Muscle of leg (tissue), 11 donors: ENCODE measurements around the gene CFDP1. TPM values are rescaled to one million over a fixed set of nuclear protein-coding genes. Genes with fewer than 3 reads are reported as not detected.

ENCODE experiments used
- DNase-seq: peaks from one replicate; pipeline ENCODE4 v3.0.0; 2013
- H3K27ac ChIP-seq: one replicate; pipeline ENCODE4 v1.5.1; 2013; ENCODE audit warnings: mild to moderate bottlenecking, low read length, control low read depth
- H3K27me3 ChIP-seq: one replicate; pipeline ENCODE4 v1.6.1; 2013; ENCODE audit warnings: low read length; ENCODE audit not compliant: control insufficient read depth, insufficient read depth
- H3K36me3 ChIP-seq: one replicate; pipeline ENCODE4 v1.6.1; 2013; ENCODE audit warnings: low read length; ENCODE audit not compliant: control insufficient read depth, insufficient read depth
- H3K4me1 ChIP-seq: one replicate; pipeline ENCODE4 v1.6.1; 2013; ENCODE audit warnings: low read length; ENCODE audit not compliant: control insufficient read depth, insufficient read depth
- H3K4me3 ChIP-seq: one replicate; pipeline ENCODE4 v1.5.1; 2013; ENCODE audit warnings: low read length, control low read depth
- H3K9me3 ChIP-seq: replicated peaks from 2 replicates; pipeline ENCODE4 v1.6.1; 2013; ENCODE audit warnings: low read depth, low read length; ENCODE audit not compliant: control insufficient read depth
- WGBS: methylation state at CpG from one replicate; pipeline ENCODE4 v1.1.5; 2013; ENCODE audit warnings: missing lambda C conversion rate; ENCODE audit not compliant: insufficient coverage; 5-methylcytosine and 5-hydroxymethylcytosine counted together
- polyA plus RNA-seq, 8 donors: library from polyadenylated mRNA; unstranded; fragments of 120-200 nt; gene quantifications; one replicate each; pipeline versions ENCODE4 v1.2.1 to v1.2.3, GENCODE V29; 2013; ENCODE audit warnings: inconsistent platforms in 1 of 8, low replicate concordance in 1 of 8; ENCODE audit not compliant: insufficient read length in 8 of 8, insufficient read depth in 1 of 8
- total RNA-seq: library from RNA; stranded (reverse); fragments of 120-200 nt; gene quantifications from one replicate; pipeline ENCODE4 v1.2.4, GENCODE V29; 2013

The CFDP1 gene
- total and polyA plus RNA-seq, 9 donors = 82.5 to 132 (median 89.5) TPM

DNA sequence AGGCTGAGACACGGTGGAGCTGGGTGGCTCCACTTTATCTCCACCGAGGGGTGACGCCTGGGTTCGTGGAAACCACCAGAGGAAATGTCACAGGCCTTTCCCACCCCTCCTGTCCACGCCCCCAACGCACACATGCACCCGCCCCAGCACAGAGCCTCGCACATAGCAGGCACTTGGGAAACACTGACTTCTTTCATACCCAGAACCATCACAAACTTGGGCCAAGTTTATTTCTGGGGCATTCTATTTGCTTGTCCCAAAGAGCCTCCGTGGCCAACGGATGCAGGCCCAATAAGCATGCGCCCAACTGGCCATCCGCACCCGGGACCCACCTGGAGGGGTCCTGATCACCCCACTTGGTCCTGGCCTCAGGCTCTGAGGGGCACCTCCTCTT, 185.2 kb downstream of the CFDP1 start:
- WGBS = 70% methylated on average over 11 of the region's 13 CpGs
- Histone ChIP-seq H3K4me1 (peaks cover 90% of the 10 kb centered on the region), H3K27me3 (peaks cover 6% of the 10 kb centered on the region), H3K27ac (peak overlapping the region; percentile 95), H3K4me3 (no peak overlapping the region), H3K9me3 (no peaks in the 10 kb centered on the region), H3K36me3 (peaks cover 11% of the 10 kb centered on the region)
- DNase-seq = no peak

GRCh38 chr16:75247249-75247648, 186.1 kb downstream of the CFDP1 start:
- DNase-seq = no peak
- 68% methylated on average over 13 of the region's 13 CpGs for WGBS
- H3K27me3 ChIP-seq = peaks cover 6% of the 10 kb centered on the region
- H3K36me3 ChIP-seq = peaks cover 20% of the 10 kb centered on the region
- H3K9me3 ChIP-seq = no peaks in the 10 kb centered on the region
- peaks cover 87% of the 10 kb centered on the region for H3K4me1 ChIP-seq
- H3K4me3 ChIP-seq = no peak overlapping the region
- H3K27ac ChIP-seq = peak overlapping the region; percentile 95

DNA sequence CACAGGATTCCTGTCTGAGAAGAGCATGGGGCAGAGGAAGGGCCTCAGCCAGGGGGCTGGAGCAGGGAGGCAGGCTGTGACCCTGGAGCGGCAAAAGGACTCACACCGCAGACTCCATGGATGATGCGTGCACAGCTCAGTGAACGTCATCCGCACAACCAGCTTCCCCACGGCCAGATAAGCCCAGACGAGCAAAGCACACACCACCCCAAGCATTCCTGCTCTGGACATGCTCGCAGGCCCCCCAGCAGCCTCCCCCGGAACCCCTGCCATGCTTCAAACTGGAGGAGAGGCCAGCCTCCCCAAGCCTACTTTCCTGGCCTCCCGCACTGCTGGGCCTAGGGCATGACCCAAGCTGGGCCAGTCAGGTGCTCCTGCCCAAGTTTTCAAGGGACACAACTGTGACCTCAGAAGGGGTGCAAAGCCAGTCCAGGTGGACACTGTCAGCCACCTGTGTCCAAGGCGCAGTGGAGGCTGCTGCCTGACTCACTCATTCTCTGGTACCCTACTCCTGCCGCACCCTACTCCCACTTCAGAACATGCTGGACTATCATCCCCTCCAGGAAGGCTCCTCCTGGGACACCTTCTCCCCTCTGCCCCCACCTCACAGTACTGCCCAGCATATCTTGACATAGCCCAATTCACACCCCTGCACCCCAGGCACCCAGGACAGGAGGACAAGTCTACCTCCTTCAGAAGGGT, 186.6 kb downstream of the CFDP1 start:
- H3K4me1 ChIP-seq = peaks cover 87% of the 10 kb centered on the region
- 76% methylated on average over 12 of the region's 12 CpGs for WGBS

GRCh38 chr16:75244844-75245758, 188.2 kb downstream of the CFDP1 start:
- 21% methylated on average over 17 of the region's 25 CpGs for WGBS
- peak overlapping the region; percentile 95 for H3K27ac ChIP-seq
- H3K36me3 ChIP-seq = peaks cover 40% of the 10 kb centered on the region
- peaks cover 2% of the 10 kb centered on the region for H3K27me3 ChIP-seq
- DNase-seq = peak; percentile 93
- H3K9me3 ChIP-seq = no peaks in the 10 kb centered on the region
- H3K4me1 ChIP-seq = peaks cover 96% of the 10 kb centered on the region
- H3K4me3 ChIP-seq = no peak overlapping the region

More for the DNA sequence above, 186.6 kb downstream of the CFDP1 start:
- no peak overlapping the region for H3K4me3 ChIP-seq
- DNase-seq = no peak
- H3K27ac ChIP-seq = peak overlapping the region; percentile 95
- peaks cover 26% of the 10 kb centered on the region for H3K36me3 ChIP-seq
- peaks cover 4% of the 10 kb centered on the region for H3K27me3 ChIP-seq
- no peaks in the 10 kb centered on the region for H3K9me3 ChIP-seq

- WGBS = 64% methylated on average over 6 of the region's 7 CpGs
- no peak overlapping the region for H3K4me3 ChIP-seq
- peaks cover 96% of the 10 kb centered on the region for H3K4me1 ChIP-seq
- H3K27ac ChIP-seq = peak overlapping the region; percentile 95
- no peaks in the 10 kb centered on the region for H3K27me3 ChIP-seq
- DNase-seq = peak; percentile 78
- no peaks in the 10 kb centered on the region for H3K9me3 ChIP-seq
- peaks cover 46% of the 10 kb centered on the region for H3K36me3 ChIP-seq
These were observed 189.0 kb downstream of the CFDP1 start for GRCh38 chr16:75244225-75244809.

Other genes with a start within 250 kb of the CFDP1 start
- gene CTRB2, start 226.3 kb downstream of the CFDP1 start, total RNA-seq = not detected
- gene CTRB2, start 226.3 kb downstream of the CFDP1 start, polyA plus RNA-seq = under 1 TPM in 6 of 8 donors, not detected in 2; 0.17 to 0.52 (median 0.28) TPM
- 0.75 TPM for gene CTRB1, start 214.5 kb downstream of the CFDP1 start, total RNA-seq
- gene CTRB1, start 214.5 kb downstream of the CFDP1 start, polyA plus RNA-seq = 1 to 10 TPM in 1 of 8 donors, under 1 TPM in 5, not detected in 2; 0.20 to 1.0 (median 0.53) TPM
- gene BCAR1, start 181.9 kb downstream of the CFDP1 start, total RNA-seq = 33.4 TPM
- gene BCAR1, start 181.9 kb downstream of the CFDP1 start, polyA plus RNA-seq = 10 to 100 TPM; 39.7 to 67.4 (median 56.9) TPM
- gene TMEM170A, start 31.2 kb upstream of the CFDP1 start, total RNA-seq = 19.1 TPM
- gene TMEM170A, start 31.2 kb upstream of the CFDP1 start, polyA plus RNA-seq = 10 to 100 TPM; 12.3 to 24.8 (median 16.4) TPM
- gene CHST6, start 61.9 kb upstream of the CFDP1 start, total RNA-seq = 5.4 TPM
- gene CHST6, start 61.9 kb upstream of the CFDP1 start, polyA plus RNA-seq = 1 to 10 TPM; 1.6 to 6.9 (median 2.7) TPM
- gene CHST5, start 102.6 kb upstream of the CFDP1 start, total RNA-seq = 0.22 TPM
- 1 to 10 TPM in 1 of 8 donors, under 1 TPM in 6, not detected in 1; 0.04 to 1.1 (median 0.25) TPM for gene CHST5, start 102.6 kb upstream of the CFDP1 start, polyA plus RNA-seq
- 6.3 TPM for gene TMEM231, start 122.7 kb upstream of the CFDP1 start, total RNA-seq
- gene TMEM231, start 122.7 kb upstream of the CFDP1 start, polyA plus RNA-seq = 1 to 10 TPM; 6.2 to 9.1 (median 8.1) TPM
- 122 TPM for gene GABARAPL2, start 132.9 kb upstream of the CFDP1 start, total RNA-seq
- gene GABARAPL2, start 132.9 kb upstream of the CFDP1 start, polyA plus RNA-seq = 100 to 1,000 TPM; 126 to 146 (median 134) TPM
- 23.8 TPM for gene ADAT1, start 189.8 kb upstream of the CFDP1 start, total RNA-seq
- 10 to 100 TPM; 19.7 to 38.6 (median 29.2) TPM for gene ADAT1, start 189.8 kb upstream of the CFDP1 start, polyA plus RNA-seq
- gene KARS1, start 214.2 kb upstream of the CFDP1 start, total RNA-seq = 118 TPM
- gene KARS1, start 214.2 kb upstream of the CFDP1 start, polyA plus RNA-seq = 100 to 1,000 TPM; 112 to 127 (median 115) TPM
- gene TERF2IP, start 214.3 kb upstream of the CFDP1 start, total RNA-seq = 53.1 TPM
- gene TERF2IP, start 214.3 kb upstream of the CFDP1 start, polyA plus RNA-seq = 10 to 100 TPM; 58.1 to 75.8 (median 65.0) TPM
- gene CPHXL2, start 243.5 kb upstream of the CFDP1 start, total RNA-seq = not detected
- under 1 TPM in 2 of 8 donors, not detected in 6; 0.10 to 0.15 TPM for gene CPHXL2, start 243.5 kb upstream of the CFDP1 start, polyA plus RNA-seq